ENCODE results near the gene DOP1B.

DOP1B gene

GRCh38 chr21:36202726-36203602 is 46.3 kb downstream of the DOP1B start:
- in situ Hi-C loops (cut with HindIII; ENCODE audit: low sequenced_read_pairs), result no loop called here

DNA sequence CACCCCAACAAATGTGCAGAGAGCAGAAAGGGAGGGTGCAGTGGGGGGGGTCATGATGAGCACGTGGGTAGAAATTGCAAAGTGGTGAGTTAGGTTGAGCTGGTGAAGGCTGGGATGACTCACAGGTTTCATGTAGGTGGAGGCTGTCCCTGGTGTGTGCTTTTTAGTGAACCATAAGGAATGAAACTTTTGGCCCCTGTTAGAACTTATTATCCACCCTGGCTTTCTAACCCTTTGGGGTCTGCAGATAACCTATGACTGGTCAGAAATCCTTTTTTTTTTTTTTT is 46.9 kb downstream of the DOP1B start:
- in situ Hi-C loops (cut with HindIII; ENCODE audit: low sequenced_read_pairs), result no loop called here

DNA sequence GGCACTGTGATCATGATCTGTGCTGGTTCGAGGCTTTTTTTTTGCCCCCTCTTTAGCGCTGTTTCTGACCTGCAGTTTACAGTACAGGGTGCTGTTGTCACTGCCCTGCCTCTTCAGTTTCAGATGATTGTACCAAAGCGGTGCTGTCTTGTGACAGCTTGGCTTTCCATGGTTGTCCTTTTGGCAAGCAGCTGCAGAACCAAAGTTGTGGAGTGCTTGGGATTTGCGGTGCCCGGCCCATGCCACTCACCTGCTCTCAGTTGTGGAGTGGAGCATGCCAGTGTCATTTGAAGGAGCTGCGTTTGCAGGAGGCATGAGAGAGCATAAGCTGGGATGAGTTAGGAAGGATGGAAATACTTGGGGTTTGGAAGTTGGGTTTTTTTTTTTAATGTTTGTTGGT is 48.4 kb downstream of the DOP1B start:
- in situ Hi-C loops (cut with HindIII; ENCODE audit: low sequenced_read_pairs), result no loop called here

- in situ Hi-C loops (cut with HindIII; ENCODE audit: low sequenced_read_pairs), result no loop called here
Measured at GRCh38 chr21:36205962-36206361, 49.3 kb downstream of the DOP1B start.

Measured in DLD1 (cell line).